VCaP (cell line): ENCODE measurements around the gene PNLIP.

Experiments
- H3K27ac ChIP-seq: fragments of 450-650 bp; 2 replicates; pipeline ENCODE4 v1.5.1; 2017
- TF ChIP-seq, protein P1 (sequence below): fragments of 450-650 bp; conservative IDR thresholded peaks from 2 replicates; pipeline ENCODE4 v1.5.1; 2017; ENCODE audit warnings: mild to moderate bottlenecking, moderate library complexity

Gene PNLIP

GRCh38 chr10:116548301-116548700 is 2.6 kb downstream of the PNLIP start:
- no peak overlapping the region for H3K27ac ChIP-seq
- TF ChIP-seq, protein P1, sequence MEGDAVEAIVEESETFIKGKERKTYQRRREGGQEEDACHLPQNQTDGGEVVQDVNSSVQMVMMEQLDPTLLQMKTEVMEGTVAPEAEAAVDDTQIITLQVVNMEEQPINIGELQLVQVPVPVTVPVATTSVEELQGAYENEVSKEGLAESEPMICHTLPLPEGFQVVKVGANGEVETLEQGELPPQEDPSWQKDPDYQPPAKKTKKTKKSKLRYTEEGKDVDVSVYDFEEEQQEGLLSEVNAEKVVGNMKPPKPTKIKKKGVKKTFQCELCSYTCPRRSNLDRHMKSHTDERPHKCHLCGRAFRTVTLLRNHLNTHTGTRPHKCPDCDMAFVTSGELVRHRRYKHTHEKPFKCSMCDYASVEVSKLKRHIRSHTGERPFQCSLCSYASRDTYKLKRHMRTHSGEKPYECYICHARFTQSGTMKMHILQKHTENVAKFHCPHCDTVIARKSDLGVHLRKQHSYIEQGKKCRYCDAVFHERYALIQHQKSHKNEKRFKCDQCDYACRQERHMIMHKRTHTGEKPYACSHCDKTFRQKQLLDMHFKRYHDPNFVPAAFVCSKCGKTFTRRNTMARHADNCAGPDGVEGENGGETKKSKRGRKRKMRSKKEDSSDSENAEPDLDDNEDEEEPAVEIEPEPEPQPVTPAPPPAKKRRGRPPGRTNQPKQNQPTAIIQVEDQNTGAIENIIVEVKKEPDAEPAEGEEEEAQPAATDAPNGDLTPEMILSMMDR, result no peak

DNA sequence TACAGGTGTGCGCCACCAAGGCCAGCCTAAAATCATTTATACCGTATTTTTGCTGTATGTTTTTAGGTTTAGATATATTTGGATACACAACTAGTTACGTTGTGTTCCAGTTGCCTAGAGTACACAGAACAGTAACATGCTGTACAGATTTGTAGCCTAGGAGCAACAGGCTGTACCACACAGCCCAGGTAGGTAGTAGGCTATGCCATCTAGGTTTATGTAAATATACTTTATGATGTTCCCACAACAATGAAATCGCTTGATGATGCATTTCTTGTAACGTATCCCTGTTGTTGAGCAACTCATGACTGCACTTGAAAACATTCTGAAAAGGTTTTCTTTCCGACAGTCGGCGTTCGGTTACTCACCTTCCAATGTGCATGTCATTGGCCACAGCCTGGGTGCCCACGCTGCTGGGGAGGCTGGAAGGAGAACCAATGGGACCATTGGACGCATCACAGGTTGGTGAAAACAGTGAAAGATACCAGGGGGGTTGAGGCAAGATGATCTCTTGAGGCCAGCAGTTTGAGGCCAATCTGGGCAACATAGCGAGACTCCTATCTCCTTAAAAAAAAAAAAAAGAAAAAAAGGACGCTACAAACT is 7.7 kb downstream of the PNLIP start:
- TF ChIP-seq, protein P1, result no peak
- no peak overlapping the region for H3K27ac ChIP-seq

- TF ChIP-seq, protein P1, result no peak
- no peak overlapping the region for H3K27ac ChIP-seq
Measured at GRCh38 chr10:116554628-116555027, 8.9 kb downstream of the PNLIP start.

GRCh38 chr10:116555880-116556279 is 10.1 kb downstream of the PNLIP start:
- TF ChIP-seq, protein P1, result no peak

DNA sequence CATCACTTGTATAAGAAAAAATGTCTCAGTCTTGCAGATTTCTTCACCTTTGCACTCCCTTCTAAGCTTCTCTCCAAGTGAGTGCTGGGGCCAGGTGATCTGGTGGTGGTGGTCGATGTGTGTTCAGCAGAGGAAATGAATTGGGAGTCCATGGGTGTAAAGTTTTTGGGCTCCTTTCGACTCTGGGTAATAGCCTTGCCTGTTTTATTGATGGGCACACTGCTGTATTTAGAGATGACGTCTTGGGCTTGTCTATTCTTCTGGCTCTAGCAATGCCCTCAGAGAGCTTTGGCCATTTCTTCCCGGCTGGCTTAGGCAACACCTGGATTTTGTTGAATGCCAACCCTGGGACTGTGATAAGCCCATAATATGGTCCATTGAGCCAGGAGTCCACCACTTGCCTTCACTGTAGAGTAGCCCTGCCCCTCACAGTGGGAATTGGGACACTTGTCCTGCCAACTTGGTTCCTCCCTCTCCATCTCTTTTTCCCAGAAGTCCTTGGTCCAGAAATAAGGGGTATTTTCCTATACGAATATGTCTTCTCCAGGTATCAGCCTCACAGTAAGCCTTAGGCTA is 11.7 kb downstream of the PNLIP start:
- no peak overlapping the region for H3K27ac ChIP-seq
- TF ChIP-seq, protein P1, result no peak

More at GRCh38 chr10:116555880-116556279, 10.1 kb downstream of the PNLIP start:
- H3K27ac ChIP-seq, result no peak overlapping the region

DNA sequence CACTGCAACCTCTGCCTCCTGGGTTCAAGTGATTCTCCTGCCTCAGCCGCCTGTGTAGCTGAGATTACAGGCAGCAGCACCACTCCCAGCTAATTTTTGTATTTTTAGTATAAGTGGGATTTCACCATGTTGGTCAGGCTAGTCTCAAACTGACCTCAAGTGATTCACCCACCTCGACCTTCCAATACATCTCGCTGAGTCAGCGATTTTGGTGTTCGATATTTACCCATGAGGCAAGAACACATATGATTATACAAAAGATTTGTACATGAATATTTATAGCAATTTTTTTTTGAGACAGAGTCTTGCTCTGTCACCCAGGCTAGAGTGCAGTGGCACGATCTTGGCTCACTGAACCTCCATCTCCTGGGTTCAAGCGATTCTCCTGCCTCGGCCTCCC is 19.8 kb downstream of the PNLIP start:
- TF ChIP-seq, protein P1, result no peak
- H3K27ac ChIP-seq, result no peak overlapping the region

DNA sequence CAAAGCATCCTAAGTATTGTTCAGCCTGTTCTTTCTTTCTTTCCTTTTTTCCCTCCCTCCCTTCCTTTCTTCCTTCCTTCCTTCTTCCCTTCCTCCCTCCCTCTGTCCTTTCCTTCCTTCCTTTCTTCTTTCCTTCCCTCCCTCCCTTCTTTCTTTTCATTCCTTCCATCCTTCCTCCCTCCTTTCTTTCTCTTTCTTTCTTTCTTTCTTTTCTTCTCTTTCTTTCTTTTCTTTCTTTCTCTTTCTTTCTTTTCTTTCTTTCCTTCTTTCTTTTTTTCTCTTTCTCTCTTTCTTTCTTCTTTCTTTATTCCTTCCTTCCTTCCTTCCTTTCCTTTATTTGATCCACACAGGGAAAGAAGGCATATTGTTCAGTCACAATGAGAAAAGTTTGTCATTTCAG is 21.2 kb downstream of the PNLIP start:
- TF ChIP-seq, protein P1, result no peak

More for the DNA sequence above, 21.2 kb downstream of the PNLIP start:
- no peak overlapping the region for H3K27ac ChIP-seq
